HG03139 (cell line): ENCODE results near the gene HENMT1.

Source experiments
- ATAC-seq: cut with Tn5 transposase; IDR thresholded peaks from one replicate; pipeline ENCODE4 v1.9.1; 2021; ENCODE audit not compliant: unreplicated experiment

The HENMT1 gene

GRCh38 chr1:108628665-108629064 is 32.2 kb downstream of the HENMT1 start:
- ATAC-seq = no peak

DNA sequence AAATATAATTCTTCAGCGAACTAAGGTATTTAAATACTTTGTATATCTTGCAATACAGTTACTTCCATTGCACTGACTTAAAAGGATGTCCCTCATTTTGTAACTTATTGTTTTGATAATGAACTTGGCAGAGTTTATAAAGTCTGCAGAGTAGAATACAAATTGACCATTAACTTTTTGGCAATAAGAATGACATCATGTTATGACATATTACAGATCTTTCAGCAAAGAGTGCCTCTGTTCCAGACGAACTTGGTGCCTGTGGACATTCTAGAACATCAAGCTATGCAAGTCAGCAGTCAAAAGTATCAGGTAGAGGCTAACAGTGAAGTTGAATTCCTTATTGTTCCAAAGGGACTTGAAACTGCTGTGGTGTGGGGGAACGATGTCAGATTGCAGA is 32.9 kb downstream of the HENMT1 start:
- no peak for ATAC-seq

- ATAC-seq = no peak
Measured at GRCh38 chr1:108627256-108627655, 33.6 kb downstream of the HENMT1 start.

DNA sequence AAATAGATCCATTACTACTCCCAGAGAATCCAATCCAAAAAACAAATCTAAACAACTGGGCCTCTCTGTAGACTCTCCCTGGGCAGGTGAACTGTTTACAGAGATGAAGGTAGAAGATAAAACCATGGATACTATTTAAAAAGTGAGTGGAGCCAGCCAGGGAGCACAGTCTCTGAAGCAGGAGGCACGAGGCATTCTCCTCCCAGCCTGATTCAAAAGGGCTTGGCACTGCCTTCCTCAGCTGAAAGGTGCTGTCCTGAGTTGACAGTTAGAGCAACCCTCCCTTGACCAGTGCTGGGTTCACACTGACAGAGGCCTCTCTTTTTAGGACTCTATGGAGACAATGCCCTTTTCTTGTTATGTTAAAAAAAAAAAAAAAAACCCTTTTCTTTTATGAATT is 36.8 kb downstream of the HENMT1 start:
- no peak for ATAC-seq

DNA sequence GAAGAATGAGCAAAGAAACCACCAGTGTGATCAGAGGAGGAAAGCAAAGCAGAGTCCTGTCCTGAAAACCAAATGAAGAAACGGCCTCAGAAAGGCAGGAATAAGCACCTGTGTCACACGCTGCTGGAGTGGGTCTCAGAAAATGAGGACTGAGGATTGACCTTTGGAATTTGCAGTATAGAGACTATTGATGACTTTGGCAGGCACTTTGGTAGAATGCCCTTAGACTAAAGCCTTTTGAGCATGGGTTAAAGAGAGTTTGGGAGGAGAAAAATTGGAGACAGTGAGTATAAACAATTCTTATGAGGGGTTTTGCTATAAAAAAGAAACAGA is 43.2 kb downstream of the HENMT1 start:
- ATAC-seq = no peak

GRCh38 chr1:108617008-108617723 is 43.7 kb downstream of the HENMT1 start:
- ATAC-seq = no peak

DNA sequence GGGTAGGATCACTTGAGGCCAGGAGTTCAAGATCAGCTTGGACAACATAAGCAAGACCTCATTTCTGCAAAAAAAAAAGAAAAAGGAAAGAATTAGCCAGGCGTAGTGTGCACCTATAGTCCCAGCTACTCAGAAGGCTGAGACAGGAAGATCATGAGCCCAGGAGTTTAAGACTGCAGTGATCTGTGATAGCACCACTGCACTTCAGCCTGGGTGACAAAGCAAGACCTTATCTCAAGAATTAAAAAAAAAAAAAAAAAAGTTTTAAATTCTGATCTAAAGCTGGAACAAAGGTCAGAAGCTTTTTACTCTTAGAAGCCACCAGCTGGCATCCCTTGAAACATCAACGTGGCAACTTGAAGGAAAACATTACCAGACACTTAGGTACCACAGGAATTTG is 45.3 kb downstream of the HENMT1 start:
- ATAC-seq = no peak

- ATAC-seq = no peak
Measured at GRCh38 chr1:108612496-108612895, 48.4 kb downstream of the HENMT1 start.

GRCh38 chr1:108611984-108612383 is 48.9 kb downstream of the HENMT1 start:
- no peak for ATAC-seq

DNA sequence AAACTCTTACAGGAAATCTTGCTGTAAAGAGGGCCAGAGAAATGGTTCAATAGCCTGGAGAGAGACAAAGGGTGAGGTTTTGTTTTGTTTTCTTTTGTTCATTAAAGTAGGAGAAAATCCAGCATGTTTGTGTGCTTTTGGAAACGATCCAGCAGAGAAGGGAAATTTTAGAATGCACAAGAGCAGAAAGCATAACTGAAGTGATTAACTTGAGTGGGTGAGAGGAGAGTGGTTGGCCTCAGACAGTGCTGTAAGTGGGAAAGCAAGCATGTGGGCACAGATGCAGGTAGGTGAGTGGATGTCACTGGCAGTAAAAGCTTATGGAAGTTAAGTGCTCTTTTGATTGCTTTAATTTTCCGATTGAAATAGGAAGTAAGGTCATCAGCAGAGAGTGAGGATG is 50.8 kb downstream of the HENMT1 start:
- no peak for ATAC-seq

- ATAC-seq = no peak
Measured at GRCh38 chr1:108609483-108610049, 51.3 kb downstream of the HENMT1 start.

DNA sequence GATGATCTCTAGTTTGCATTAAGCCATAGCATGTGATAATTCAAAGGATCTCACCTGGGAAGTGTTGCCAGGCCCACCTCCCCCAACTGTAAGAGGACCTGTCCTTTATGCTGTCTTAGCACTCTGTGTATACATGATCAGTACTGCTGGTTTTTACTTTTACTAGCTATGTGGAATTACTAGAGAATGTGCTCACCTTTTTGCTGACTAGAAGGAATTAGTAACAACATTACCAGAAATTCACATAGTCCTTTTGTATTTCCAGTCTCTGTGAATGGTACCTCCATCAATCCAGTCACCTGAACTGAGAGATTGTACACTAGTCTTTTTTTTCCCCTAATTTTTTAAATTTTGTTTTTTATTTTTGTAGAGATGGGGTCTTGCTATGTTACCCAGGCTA is 54.4 kb downstream of the HENMT1 start:
- ATAC-seq = no peak

DNA sequence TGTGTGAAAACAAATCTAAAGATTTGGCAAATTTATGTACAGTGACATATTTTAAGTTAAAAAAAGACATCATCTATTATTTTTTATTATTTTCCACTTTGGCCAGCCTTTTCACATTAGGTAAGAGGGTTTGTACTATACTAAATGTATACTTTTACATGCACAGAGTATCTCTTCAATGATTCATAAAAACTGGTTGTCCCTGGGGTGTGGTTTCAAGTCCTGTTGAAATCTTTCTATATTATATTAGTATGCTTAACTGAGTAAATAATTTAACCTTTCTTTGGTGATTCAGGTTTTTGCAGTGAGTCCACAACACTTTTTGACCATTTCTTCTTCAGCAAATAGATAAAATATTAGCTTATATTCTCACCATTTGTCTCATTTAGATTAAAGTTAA is 55.3 kb downstream of the HENMT1 start:
- ATAC-seq = no peak

DNA sequence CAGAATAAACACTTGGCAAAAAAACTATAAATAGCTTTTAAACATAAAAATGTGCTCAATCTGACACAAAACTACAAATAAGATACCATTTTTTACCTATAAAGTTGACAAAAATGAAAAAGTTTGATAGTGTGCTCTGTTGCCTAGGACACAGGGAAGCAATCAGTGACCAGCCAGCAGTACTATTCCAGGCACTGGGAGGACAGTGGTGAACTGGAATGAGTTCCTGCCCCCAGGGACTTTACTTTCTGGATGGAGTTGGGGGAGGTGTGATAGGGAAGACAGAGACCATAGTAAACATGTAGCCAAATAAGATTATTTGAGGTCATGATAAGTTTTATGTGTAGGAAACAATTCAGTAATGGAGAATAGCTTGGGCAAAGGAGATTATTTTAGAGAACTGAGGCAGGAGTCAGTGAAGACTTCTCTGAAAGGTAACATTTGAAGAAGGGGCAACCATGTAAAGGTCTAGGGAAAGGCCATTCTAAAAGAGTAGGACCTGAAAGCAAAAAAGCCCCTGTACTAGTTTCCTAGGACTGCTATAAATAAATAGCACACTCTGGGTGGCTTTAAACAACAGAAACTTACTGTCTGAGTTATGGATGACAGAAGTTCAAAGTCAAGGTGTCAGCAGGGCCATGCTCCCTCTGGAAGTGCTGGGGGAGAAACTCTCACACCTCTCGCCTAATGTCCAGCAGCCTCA is 59.0 kb downstream of the HENMT1 start:
- ATAC-seq = no peak

DNA sequence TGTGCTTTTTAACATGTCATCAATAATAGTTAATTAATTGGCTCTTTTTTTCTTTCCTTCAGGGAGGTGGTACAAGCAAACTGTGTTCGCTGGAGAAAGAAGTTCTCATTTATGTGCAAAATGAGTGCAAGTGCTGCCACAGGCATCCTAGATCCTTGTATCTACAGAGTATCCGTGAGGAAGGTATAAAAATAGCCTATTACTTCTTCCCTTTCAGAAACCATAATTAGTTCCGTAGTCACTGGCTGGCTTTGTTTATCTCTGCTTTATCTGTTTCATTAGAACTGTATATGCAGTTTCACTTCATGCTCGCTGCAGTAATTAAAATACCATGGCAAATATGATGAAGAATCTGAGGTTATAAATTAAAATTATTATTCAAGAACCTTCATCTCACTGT is 60.4 kb downstream of the HENMT1 start:
- no peak for ATAC-seq

DNA sequence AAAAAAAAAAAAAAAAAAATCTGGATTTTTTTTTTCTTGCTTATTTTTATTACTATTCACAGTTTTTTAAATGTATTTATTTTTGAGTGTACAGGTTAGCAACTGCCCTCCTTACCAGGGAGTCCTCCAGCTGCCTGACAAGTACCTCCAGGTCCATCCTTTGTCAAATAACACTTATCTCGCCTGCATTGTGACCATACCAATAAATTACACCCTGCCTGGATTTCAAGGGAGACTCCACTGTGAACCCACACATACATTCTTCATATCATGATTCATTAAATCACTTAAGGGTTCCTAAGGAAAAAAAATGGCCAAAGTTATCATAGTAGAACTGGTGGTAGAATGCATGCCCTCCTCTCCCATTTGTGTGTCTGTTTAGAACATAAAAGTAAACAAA is 62.6 kb downstream of the HENMT1 start:
- ATAC-seq = no peak
